ENCODE data around the gene ALOXE3. TPM values are rescaled to one million over a fixed set of nuclear protein-coding genes. Genes with fewer than 3 reads are reported as not detected.

ALOXE3 gene
- total and polyA plus RNA-seq, 2 experiments from 2014 or later: 0.10 to 0.27 TPM

DNA sequence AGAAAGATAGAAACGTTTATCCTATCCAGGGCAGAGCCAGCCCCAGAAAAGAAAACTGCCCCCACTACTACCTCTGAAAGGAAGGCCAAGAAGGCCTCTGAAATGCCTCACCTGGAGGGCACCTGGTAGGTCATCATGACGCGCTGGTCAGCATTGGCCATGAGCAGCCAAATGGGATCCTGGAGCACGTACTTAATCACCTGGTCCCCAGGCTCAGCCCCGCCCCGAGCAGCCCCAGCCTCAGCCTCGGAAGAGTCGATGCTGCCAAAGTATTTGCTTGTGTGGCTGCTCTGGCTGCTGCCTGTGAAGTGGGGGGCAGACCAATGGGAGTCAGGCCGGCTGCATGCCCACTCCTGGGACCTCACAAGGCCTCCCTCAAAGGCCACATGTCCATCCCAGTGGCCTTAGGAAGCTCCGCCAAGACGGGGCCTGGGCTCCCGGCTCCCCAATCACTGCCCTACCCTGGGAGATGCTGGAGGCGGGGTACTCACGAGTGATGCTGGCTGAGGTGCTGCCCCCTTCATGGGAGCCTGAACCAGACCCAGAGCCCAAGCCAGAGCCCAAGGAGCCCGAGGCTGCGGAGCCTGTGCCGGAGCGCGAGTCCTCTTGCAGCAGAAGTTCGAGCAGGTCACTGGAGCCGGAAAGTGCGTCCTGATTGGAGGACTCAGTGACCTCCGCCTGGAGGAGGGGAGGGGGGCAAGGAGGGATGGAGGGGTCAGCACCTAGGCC, 24.0 kb upstream of the ALOXE3 start:
- Mint-ChIP-seq H3K36me3 (ENCODE audit: low read depth) (peaks cover 38% of the 10 kb centered on the region), H3K4me1 (no peaks in the 10 kb centered on the region), H3K4me3 (no peak overlapping the region), H3K27me3 (ENCODE audit: insufficient read depth, low read depth, poor library complexity) (peaks cover 6% of the 10 kb centered on the region), H3K27ac (no peak overlapping the region), H3K9me3 (peaks cover 4% of the 10 kb centered on the region; the same call in 1 of the 3 replicates)
- H3K4me2 ChIP-seq: no peak overlapping the region
- DNase-seq (ENCODE audit: low spot score) (no peak), ATAC-seq (no peak)
- H3K27me3 ChIP-seq (ENCODE audit: insufficient read depth): peaks cover 8% of the 10 kb centered on the region
- H3K79me2 ChIP-seq (replicated peaks; ENCODE audit: insufficient read depth): no peaks in the 10 kb centered on the region
- TF ChIP-seq, protein P1, sequence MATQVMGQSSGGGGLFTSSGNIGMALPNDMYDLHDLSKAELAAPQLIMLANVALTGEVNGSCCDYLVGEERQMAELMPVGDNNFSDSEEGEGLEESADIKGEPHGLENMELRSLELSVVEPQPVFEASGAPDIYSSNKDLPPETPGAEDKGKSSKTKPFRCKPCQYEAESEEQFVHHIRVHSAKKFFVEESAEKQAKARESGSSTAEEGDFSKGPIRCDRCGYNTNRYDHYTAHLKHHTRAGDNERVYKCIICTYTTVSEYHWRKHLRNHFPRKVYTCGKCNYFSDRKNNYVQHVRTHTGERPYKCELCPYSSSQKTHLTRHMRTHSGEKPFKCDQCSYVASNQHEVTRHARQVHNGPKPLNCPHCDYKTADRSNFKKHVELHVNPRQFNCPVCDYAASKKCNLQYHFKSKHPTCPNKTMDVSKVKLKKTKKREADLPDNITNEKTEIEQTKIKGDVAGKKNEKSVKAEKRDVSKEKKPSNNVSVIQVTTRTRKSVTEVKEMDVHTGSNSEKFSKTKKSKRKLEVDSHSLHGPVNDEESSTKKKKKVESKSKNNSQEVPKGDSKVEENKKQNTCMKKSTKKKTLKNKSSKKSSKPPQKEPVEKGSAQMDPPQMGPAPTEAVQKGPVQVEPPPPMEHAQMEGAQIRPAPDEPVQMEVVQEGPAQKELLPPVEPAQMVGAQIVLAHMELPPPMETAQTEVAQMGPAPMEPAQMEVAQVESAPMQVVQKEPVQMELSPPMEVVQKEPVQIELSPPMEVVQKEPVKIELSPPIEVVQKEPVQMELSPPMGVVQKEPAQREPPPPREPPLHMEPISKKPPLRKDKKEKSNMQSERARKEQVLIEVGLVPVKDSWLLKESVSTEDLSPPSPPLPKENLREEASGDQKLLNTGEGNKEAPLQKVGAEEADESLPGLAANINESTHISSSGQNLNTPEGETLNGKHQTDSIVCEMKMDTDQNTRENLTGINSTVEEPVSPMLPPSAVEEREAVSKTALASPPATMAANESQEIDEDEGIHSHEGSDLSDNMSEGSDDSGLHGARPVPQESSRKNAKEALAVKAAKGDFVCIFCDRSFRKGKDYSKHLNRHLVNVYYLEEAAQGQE (IDR thresholded peaks at IDR 0.05; ENCODE audit: unreplicated experiment): no peak
- TF ChIP-seq, protein P2, sequence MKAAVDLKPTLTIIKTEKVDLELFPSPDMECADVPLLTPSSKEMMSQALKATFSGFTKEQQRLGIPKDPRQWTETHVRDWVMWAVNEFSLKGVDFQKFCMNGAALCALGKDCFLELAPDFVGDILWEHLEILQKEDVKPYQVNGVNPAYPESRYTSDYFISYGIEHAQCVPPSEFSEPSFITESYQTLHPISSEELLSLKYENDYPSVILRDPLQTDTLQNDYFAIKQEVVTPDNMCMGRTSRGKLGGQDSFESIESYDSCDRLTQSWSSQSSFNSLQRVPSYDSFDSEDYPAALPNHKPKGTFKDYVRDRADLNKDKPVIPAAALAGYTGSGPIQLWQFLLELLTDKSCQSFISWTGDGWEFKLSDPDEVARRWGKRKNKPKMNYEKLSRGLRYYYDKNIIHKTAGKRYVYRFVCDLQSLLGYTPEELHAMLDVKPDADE (IDR thresholded peaks at IDR 0.05): no peak
- TF ChIP-seq ZNF331 (CRISPR knock-in tag; IDR thresholded peaks at IDR 0.05; ENCODE audit: low read depth): no peak
- TF ChIP-seq JUNB (IDR thresholded peaks at IDR 0.05; ENCODE audit: unreplicated experiment): no peak
- TF ChIP-seq ZNF114 (CRISPR knock-in tag; IDR thresholded peaks at IDR 0.05): no peak
- H3K9me2 ChIP-seq (ENCODE audit: insufficient read depth): no peaks in the 10 kb centered on the region
- no peaks in the 10 kb centered on the region for H4K20me1 ChIP-seq (replicated peaks; ENCODE audit: insufficient read depth)
- H2AFZ ChIP-seq: no peak overlapping the region
- peaks cover 6% of the 10 kb centered on the region; the same call in 1 of the 2 replicates for H3K4me1 ChIP-seq (ENCODE audit: insufficient read depth)
- no peak overlapping the region for H3K27ac ChIP-seq (ENCODE audit: low read depth)
- H3F3A ChIP-seq (replicated peaks; ENCODE audit: low read depth): peaks cover 22% of the 10 kb centered on the region
- peaks cover 7% of the 10 kb centered on the region; the same call in 1 of the 2 replicates for H3K36me3 ChIP-seq (ENCODE audit: insufficient read depth)
- H3K4me3 ChIP-seq: no peak overlapping the region

DNA sequence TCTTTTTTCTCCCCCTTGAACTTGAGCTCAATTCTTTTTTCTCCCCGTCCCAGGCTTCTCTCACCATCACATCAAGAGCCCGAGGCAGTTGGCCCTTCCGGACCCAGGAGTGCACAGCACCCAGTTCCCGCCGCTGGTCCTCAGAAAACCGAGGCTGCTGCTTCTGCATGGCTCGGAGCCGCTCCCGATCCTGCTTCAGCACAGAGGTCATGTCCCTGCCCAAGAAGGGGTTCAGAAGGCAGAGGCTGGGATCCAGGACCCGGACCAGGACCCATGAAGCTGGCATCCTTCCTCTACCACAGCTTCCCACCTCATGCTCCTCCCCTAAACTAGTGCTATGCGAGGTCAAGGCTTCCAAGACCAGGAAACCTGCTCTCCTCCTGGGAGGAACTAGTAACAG, 23.4 kb upstream of the ALOXE3 start:
- Histone ChIP-seq H4K20me1 (replicated peaks; ENCODE audit: insufficient read depth) (no peaks in the 10 kb centered on the region), H3K36me3 (ENCODE audit: insufficient read depth) (peaks cover 7% of the 10 kb centered on the region; the same call in 1 of the 2 replicates), H3K27me3 (ENCODE audit: insufficient read depth) (peaks cover 14% of the 10 kb centered on the region), H3K27ac (ENCODE audit: low read depth) (no peak overlapping the region), H3K4me3 (no peak overlapping the region), H3K4me2 (no peak overlapping the region), H3K4me1 (ENCODE audit: insufficient read depth) (peaks cover 7% of the 10 kb centered on the region; the same call in 1 of the 2 replicates), H2AFZ (no peak overlapping the region), H3F3A (replicated peaks; ENCODE audit: low read depth) (peaks cover 24% of the 10 kb centered on the region), H3K9me2 (ENCODE audit: insufficient read depth) (no peaks in the 10 kb centered on the region), H3K79me2 (replicated peaks; ENCODE audit: insufficient read depth) (no peaks in the 10 kb centered on the region)
- Mint-ChIP-seq H3K36me3 (ENCODE audit: low read depth) (peaks cover 33% of the 10 kb centered on the region), H3K27ac (no peak overlapping the region), H3K4me1 (peaks cover under 1% of the 10 kb centered on the region; the same call in 1 of the 3 replicates), H3K9me3 (peaks cover 4% of the 10 kb centered on the region; the same call in 1 of the 3 replicates), H3K27me3 (ENCODE audit: insufficient read depth, low read depth, poor library complexity) (peaks cover 6% of the 10 kb centered on the region), H3K4me3 (no peak overlapping the region)
- DNase-seq (ENCODE audit: low spot score) (no peak), ATAC-seq (no peak)
- TF ChIP-seq NANOG (IDR thresholded peaks at IDR 0.05; ENCODE audit: borderline replicate concordance): no peak
- TF ChIP-seq, protein P2 (IDR thresholded peaks at IDR 0.05): no peak
- TF ChIP-seq, protein P3, sequence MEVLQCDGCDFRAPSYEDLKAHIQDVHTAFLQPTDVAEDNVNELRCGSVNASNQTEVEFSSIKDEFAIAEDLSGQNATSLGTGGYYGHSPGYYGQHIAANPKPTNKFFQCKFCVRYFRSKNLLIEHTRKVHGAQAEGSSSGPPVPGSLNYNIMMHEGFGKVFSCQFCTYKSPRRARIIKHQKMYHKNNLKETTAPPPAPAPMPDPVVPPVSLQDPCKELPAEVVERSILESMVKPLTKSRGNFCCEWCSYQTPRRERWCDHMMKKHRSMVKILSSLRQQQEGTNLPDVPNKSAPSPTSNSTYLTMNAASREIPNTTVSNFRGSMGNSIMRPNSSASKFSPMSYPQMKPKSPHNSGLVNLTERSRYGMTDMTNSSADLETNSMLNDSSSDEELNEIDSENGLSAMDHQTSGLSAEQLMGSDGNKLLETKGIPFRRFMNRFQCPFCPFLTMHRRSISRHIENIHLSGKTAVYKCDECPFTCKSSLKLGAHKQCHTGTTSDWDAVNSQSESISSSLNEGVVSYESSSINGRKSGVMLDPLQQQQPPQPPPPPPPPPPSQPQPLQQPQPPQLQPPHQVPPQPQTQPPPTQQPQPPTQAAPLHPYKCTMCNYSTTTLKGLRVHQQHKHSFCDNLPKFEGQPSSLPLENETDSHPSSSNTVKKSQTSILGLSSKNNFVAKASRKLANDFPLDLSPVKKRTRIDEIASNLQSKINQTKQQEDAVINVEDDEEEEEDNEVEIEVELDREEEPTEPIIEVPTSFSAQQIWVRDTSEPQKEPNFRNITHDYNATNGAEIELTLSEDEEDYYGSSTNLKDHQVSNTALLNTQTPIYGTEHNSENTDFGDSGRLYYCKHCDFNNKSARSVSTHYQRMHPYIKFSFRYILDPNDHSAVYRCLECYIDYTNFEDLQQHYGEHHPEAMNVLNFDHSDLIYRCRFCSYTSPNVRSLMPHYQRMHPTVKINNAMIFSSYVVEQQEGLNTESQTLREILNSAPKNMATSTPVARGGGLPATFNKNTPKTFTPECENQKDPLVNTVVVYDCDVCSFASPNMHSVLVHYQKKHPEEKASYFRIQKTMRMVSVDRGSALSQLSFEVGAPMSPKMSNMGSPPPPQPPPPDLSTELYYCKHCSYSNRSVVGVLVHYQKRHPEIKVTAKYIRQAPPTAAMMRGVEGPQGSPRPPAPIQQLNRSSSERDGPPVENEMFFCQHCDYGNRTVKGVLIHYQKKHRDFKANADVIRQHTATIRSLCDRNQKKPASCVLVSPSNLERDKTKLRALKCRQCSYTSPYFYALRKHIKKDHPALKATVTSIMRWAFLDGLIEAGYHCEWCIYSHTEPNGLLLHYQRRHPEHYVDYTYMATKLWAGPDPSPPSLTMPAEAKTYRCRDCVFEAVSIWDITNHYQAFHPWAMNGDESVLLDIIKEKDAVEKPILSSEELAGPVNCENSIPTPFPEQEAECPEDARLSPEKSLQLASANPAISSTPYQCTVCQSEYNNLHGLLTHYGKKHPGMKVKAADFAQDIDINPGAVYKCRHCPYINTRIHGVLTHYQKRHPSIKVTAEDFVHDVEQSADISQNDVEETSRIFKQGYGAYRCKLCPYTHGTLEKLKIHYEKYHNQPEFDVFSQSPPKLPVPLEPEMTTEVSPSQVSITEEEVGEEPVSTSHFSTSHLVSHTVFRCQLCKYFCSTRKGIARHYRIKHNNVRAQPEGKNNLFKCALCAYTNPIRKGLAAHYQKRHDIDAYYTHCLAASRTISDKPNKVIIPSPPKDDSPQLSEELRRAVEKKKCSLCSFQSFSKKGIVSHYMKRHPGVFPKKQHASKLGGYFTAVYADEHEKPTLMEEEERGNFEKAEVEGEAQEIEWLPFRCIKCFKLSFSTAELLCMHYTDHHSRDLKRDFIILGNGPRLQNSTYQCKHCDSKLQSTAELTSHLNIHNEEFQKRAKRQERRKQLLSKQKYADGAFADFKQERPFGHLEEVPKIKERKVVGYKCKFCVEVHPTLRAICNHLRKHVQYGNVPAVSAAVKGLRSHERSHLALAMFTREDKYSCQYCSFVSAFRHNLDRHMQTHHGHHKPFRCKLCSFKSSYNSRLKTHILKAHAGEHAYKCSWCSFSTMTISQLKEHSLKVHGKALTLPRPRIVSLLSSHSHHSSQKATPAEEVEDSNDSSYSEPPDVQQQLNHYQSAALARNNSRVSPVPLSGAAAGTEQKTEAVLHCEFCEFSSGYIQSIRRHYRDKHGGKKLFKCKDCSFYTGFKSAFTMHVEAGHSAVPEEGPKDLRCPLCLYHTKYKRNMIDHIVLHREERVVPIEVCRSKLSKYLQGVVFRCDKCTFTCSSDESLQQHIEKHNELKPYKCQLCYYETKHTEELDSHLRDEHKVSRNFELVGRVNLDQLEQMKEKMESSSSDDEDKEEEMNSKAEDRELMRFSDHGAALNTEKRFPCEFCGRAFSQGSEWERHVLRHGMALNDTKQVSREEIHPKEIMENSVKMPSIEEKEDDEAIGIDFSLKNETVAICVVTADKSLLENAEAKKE (CRISPR knock-in tag; IDR thresholded peaks at IDR 0.05): no peak

Data from GM23338 (cell line).